Measurements from ENCODE around the gene C1orf198.

DNA sequence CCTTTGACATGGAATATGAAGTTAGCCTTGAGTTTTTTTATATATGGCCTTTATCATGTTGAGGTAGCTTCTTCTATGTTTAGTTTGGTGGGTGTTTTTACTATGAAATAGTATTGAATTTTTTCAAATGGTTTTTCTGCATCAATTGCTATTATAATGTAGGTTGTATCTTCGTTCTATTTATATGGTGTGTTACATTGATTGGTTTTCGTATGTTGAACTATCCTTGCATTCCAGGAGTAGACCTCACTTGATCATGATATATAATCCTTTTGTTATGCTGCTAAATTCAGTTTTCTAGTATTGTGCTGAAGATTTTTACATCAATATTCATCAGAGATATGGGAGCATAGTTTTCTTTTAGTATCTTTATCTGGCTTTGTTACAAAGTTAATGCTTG is 55.8 kb downstream of the C1orf198 start:
- TF ChIP-seq POLR2A (IDR thresholded peaks at IDR 0.05; ENCODE audit: low read depth) = no peak
- TF ChIP-seq POLR2AphosphoS5 (IDR thresholded peaks at IDR 0.05) = no peak
